ENCODE results near the gene FKBP5. TPM values are rescaled to one million over a fixed set of nuclear protein-coding genes. Genes with fewer than 3 reads are reported as not detected.

The FKBP5 gene
- total and polyA plus RNA-seq, 2 of the 4 experiments (the other 2 are of a cell fraction): 6.8 to 7.0 TPM

DNA sequence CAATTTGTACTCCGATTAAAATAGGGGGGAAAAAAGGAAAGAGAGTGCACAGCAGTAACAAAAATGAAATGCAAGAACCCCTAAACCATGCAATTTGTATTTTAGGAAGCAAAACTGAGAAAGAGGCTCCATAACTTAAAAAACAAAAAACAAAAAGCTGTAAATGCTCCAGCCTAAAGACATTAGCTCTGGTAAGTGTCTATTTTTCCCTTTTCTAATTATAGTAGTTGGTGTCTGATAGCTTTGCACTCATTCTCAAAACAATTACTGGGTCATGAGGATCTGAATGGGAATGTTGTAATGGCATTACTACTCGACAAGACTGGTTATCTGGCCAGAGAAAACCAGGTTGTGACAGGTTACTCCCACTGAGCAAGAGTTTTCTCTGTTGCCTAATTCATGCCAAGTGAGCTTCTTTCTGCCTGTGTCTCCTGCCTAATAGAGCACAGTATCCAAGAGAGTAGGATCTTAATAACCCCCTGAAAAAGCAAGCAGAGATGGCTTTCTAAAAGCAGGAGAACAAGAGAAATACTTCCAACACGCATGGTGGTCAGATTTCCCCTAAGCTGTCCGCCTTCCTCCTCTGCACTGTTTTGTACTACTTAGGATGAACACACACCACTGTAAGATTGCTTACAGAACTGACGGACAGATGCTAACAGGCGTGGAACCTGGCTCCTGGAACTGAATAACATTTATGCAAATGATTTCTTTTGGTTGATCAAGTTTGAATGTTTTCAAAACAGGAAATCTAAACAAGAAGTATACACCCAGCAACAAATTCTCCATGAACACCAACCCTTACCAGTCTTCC lies 86.4 kb downstream of the FKBP5 start:
- Histone ChIP-seq H4K5ac (ENCODE audit: low read depth, low read length) (no peak overlapping the region; the same call in 1 of the 2 replicates), H3K23ac (ENCODE audit: low read depth, low read length) (peak overlapping the region; percentile 50), H3K18ac (ENCODE audit: low read depth, low read length) (peak overlapping the region; percentile 54), H3K4ac (ENCODE audit: low read depth, low read length) (peak overlapping the region; percentile 73), H3K36me3 (ENCODE audit: control insufficient read depth, insufficient read depth, low read length) (no peaks in the 10 kb centered on the region), H2AFZ (replicated peaks; ENCODE audit: low read length, poor library complexity) (no peak overlapping the region), H3K56ac (ENCODE audit: extremely low read depth, insufficient read depth, low read length) (peak overlapping the region; percentile 23), H3K9ac (ENCODE audit: low read depth, low read length) (peak overlapping the region; percentile 1; the same call in 1 of the 2 replicates), H4K91ac (ENCODE audit: insufficient read depth, low read depth, low read length) (peak overlapping the region; percentile 35; the same call in 1 of the 2 replicates), H3K9me3 (ENCODE audit: control insufficient read depth, insufficient read depth, low read length) (no peaks in the 10 kb centered on the region), H3K4me1 (ENCODE audit: control insufficient read depth, insufficient read depth, low read length) (peaks cover 10% of the 10 kb centered on the region), H3K79me1 (ENCODE audit: low read depth in 1 of 2, low read length in 2 of 2) (peaks cover 0 to 5% of the 10 kb centered on the region in 2 experiments; a peak in 1 of 4 replicates), H3K4me2 (ENCODE audit: low read depth, low read length) (peak overlapping the region; percentile 65), H2AK9ac (replicated peaks; ENCODE audit: low read depth, low read length, poor library complexity) (no peak overlapping the region), H3K27me3 (ENCODE audit: control insufficient read depth, insufficient read depth, low read length) (no peaks in the 10 kb centered on the region), H4K8ac (ENCODE audit: low read depth in 2 of 2, low read length in 2 of 2) (peak overlapping the region in 1 of 2 experiments; percentile 82; a peak in 2 of 4 replicates), H3K27ac (ENCODE audit: insufficient read depth, low read length) (peak overlapping the region; percentile 53; the same call in 1 of the 2 replicates), H3K4me3 (ENCODE audit: insufficient read depth, low read depth, low read length) (peak overlapping the region; percentile 5; the same call in 1 of the 2 replicates), H3K9me1 (ENCODE audit: insufficient read depth, low read length) (peaks cover 7% of the 10 kb centered on the region), H2AK5ac (ENCODE audit: low read depth, low read length) (peak overlapping the region; percentile 80; the same call in 1 of the 2 replicates), H3K14ac (replicated peaks; ENCODE audit: low read depth, low read length) (peak overlapping the region; percentile 56), H2BK15ac (ENCODE audit: low read depth, low read length) (peak overlapping the region; percentile 78; the same call in 2 of the 3 replicates), H2BK5ac (ENCODE audit: low read depth, low read length, poor library complexity, severe bottlenecking) (peak overlapping the region; percentile 14), H2BK20ac (ENCODE audit: low read depth, low read length) (peak overlapping the region; percentile 66), H4K20me1 (ENCODE audit: insufficient read depth, low read length) (peaks cover 6% of the 10 kb centered on the region; the same call in 1 of the 2 replicates), H2BK120ac (ENCODE audit: low read depth, low read length) (peak overlapping the region; percentile 78)
- no CpG with 5 or more reads among the region's 6 CpGs for WGBS, 2 experiments (ENCODE audit: extremely low coverage in 2 of 2, insufficient read length in 1 of 2)
- in situ Hi-C loops (cut with MboI; ENCODE audit: low sequenced_read_pairs): no loop called here
- ATAC-seq (ENCODE audit: low read depth) (no peak), DNase-seq (peak; percentile 32)
- no peak for TF ChIP-seq MAZ (IDR thresholded peaks at IDR 0.05; ENCODE audit: borderline replicate concordance, low read depth, low read length)
- no peak for TF ChIP-seq BHLHE40 (IDR thresholded peaks at IDR 0.05; ENCODE audit: low read depth, low read length)
- TF ChIP-seq CEBPB (IDR thresholded peaks at IDR 0.05; ENCODE audit: low read depth, low read length): peak; percentile 42; the same call in 1 of the 2 replicates
- no peak for TF ChIP-seq RFX5 (IDR thresholded peaks at IDR 0.05; ENCODE audit: low read depth, low read length)
- TF ChIP-seq, protein P1, sequence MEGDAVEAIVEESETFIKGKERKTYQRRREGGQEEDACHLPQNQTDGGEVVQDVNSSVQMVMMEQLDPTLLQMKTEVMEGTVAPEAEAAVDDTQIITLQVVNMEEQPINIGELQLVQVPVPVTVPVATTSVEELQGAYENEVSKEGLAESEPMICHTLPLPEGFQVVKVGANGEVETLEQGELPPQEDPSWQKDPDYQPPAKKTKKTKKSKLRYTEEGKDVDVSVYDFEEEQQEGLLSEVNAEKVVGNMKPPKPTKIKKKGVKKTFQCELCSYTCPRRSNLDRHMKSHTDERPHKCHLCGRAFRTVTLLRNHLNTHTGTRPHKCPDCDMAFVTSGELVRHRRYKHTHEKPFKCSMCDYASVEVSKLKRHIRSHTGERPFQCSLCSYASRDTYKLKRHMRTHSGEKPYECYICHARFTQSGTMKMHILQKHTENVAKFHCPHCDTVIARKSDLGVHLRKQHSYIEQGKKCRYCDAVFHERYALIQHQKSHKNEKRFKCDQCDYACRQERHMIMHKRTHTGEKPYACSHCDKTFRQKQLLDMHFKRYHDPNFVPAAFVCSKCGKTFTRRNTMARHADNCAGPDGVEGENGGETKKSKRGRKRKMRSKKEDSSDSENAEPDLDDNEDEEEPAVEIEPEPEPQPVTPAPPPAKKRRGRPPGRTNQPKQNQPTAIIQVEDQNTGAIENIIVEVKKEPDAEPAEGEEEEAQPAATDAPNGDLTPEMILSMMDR (conservative IDR thresholded peaks at IDR 0.05; ENCODE audit: low read depth, low read length): no peak
- TF ChIP-seq MXI1 (IDR thresholded peaks at IDR 0.05; ENCODE audit: borderline replicate concordance, low read depth, low read length): no peak
- ChIA-PET POLR2A (ENCODE audit: unreplicated experiment) (no interaction called here), CTCF (interaction anchor here (1.0 kb wide), 1 partner anchor 134 kb away, joined by 3 read pairs; no protein-coding TSS in a partner anchor)
- no TSS peak for BruUV-seq (replicated peaks)
- intact Hi-C loops (cut with micrococcal nuclease): loop anchor here (5.0 kb wide), 1 partner anchor 65 kb away; no protein-coding TSS in a partner anchor
- dilution Hi-C loops (cut with HindIII; ENCODE audit: low sequenced_read_pairs, unreplicated experiment): no loop called here
